HCT116 (cell line): ENCODE results near the gene ALDH2. TPM values are rescaled to one million over a fixed set of nuclear protein-coding genes. Genes with fewer than 3 reads are reported as not detected.

Experiments
- ATAC-seq: fragments of 200-7000 bp; cut with Tn5 transposase; 2 replicates; pipeline ENCODE4 v1.9.1; 2020; ENCODE audit warnings: mild to moderate bottlenecking, moderate library complexity
- BruUV-seq: library from RNA; stranded (reverse); fragments of 400-500 nt; replicated peaks from 2 replicates; lab custom pipeline; 2021; lab: Mats Ljungman, UMichigan
- CTCF ChIA-PET: fragments of 300-600 bp; sonication (Branson Sonifier 250); formaldehyde crosslinking; loops from one replicate; lab custom pipeline; 2021; ENCODE audit warnings: antibody characterized with exemption; lab: Charles Lee
- POLR2A ChIA-PET: fragments of 300-600, 350-600 bp; sonication (Branson Sonifier 250); formaldehyde crosslinking; loops from one replicate; lab custom pipeline; 2021; ENCODE audit warnings: antibody characterized with exemption; lab: Charles Lee
- RAD21 ChIA-PET, 2 experiments: fragments of 300-600 bp; sonication (Branson Sonifier 250); formaldehyde crosslinking; loops; one replicate each; lab custom pipeline; 2023; ENCODE audit warnings: low total read pairs in 2 of 2; ENCODE audit not compliant: uncharacterized antibody in 2 of 2, unreplicated experiment in 2 of 2, low non-redundant PET in 1 of 2; lab: Charles Lee
- DNase-seq: peaks from one replicate; pipeline ENCODE4 v3.0.0-alpha.2; 2010; ENCODE audit warnings: low read depth, low spot score
- H2AFZ ChIP-seq: fragments of 200-600 bp; shearing (Covaris generic), sonication (generic); 2 replicates; pipeline ENCODE4 v1.6.1; 2017; ENCODE audit warnings: low read depth, mixed run types, mixed read lengths, antibody characterized with exemption, low read length; ENCODE audit not compliant: poor library complexity, severe bottlenecking
- H3K27ac ChIP-seq: 2 replicates; pipeline ENCODE4 v1.5.1; 2012; ENCODE audit warnings: low read depth, low read length
- H3K27me3 ChIP-seq: fragments of 200-600 bp; sonication (generic); 2 replicates; pipeline ENCODE4 v1.6.1; 2016; ENCODE audit warnings: mixed run types, low read length, mixed read lengths; ENCODE audit not compliant: insufficient read depth
- H3K36me3 ChIP-seq, 2 experiments: fragments of 200-500 bp in 1 of 2; fragments of 200-600 bp in 1 of 2; sonication (Bioruptor generic) in 1 of 2; sonication (generic) in 1 of 2; 2 replicates each; pipeline versions ENCODE4 v1.5.1 to v1.6.1; 2014 to 2016; ENCODE audit warnings: low read length in 2 of 2, inconsistent platforms in 1 of 2, mixed read lengths in 1 of 2, mixed run types in 1 of 2; ENCODE audit not compliant: insufficient read depth in 2 of 2, control insufficient read depth in 1 of 2
- H3K4me1 ChIP-seq, 2 experiments: fragments of 200-600 bp in 1 of 2; sonication (generic) in 1 of 2; 2 replicates each; pipeline versions ENCODE4 v1.5.1 to v1.6.1; 2012 to 2017; ENCODE audit warnings: low read length in 2 of 2, inconsistent platforms in 1 of 2, mild to moderate bottlenecking in 1 of 2, mixed read lengths in 1 of 2, mixed run types in 1 of 2, moderate library complexity in 1 of 2; ENCODE audit not compliant: insufficient read depth in 2 of 2, control insufficient read depth in 1 of 2
- H3K4me2 ChIP-seq: fragments of 200-600 bp; sonication (generic); 2 replicates; pipeline ENCODE4 v1.6.1; 2017; ENCODE audit warnings: mixed run types, low read length, mixed read lengths
- H3K4me3 ChIP-seq, 2 experiments: fragments of 200-600 bp in 1 of 2; sonication (generic) in 1 of 2; replicated peaks in 1 of 2; 2 replicates each; pipeline ENCODE4 v1.5.1; 2011 to 2016; ENCODE audit warnings: low read length in 2 of 2, control low read depth in 1 of 2, low read depth in 1 of 2, mild to moderate bottlenecking in 1 of 2, mixed read lengths in 1 of 2, mixed run types in 1 of 2
- H3K79me2 ChIP-seq: fragments of 200-600 bp; sonication (generic); 2 replicates; pipeline ENCODE4 v1.6.1; 2017; ENCODE audit warnings: mild to moderate bottlenecking, mixed run types, low read length, moderate library complexity, mixed read lengths; ENCODE audit not compliant: insufficient read depth
- H3K9ac ChIP-seq: fragments of 200-600 bp; sonication (generic); 2 replicates; pipeline ENCODE4 v1.6.1; 2016; ENCODE audit warnings: low read length, mixed read lengths
- H3K9me2 ChIP-seq: fragments of 200-600 bp; sonication (generic), shearing (Covaris generic); 2 replicates; pipeline ENCODE4 v1.6.1; 2017; ENCODE audit warnings: mixed run types, mild to moderate bottlenecking, moderate library complexity; ENCODE audit not compliant: insufficient read depth
- H3K9me3 ChIP-seq, 2 experiments: fragments of 200-500 bp in 1 of 2; fragments of 200-600 bp in 1 of 2; sonication (Bioruptor generic) in 1 of 2; sonication (generic) in 1 of 2; 2 replicates each; pipeline ENCODE4 v1.6.1; 2014 to 2017; ENCODE audit warnings: low read length in 2 of 2, mixed read lengths in 2 of 2, inconsistent platforms in 1 of 2, low read depth in 1 of 2, mild to moderate bottlenecking in 1 of 2, mixed run types in 1 of 2, moderate library complexity in 1 of 2; ENCODE audit not compliant: control insufficient read depth in 1 of 2, insufficient read depth in 1 of 2
- H4K20me1 ChIP-seq: fragments of 200-600 bp; sonication (generic), shearing (Covaris generic); 2 replicates; pipeline ENCODE4 v1.6.1; 2017; ENCODE audit warnings: mixed run types, mild to moderate bottlenecking, moderate library complexity; ENCODE audit not compliant: insufficient read depth
- CBX3 ChIP-seq: IDR thresholded peaks from 2 replicates; pipeline ENCODE4 v1.6.1; 2012; ENCODE audit warnings: low read depth
- CEBPB ChIP-seq: IDR thresholded peaks from 2 replicates; pipeline ENCODE4 v1.6.1; 2012; ENCODE audit warnings: low read depth
- ELF1 ChIP-seq: IDR thresholded peaks from 2 replicates; pipeline ENCODE4 v1.6.1; 2012; ENCODE audit warnings: low read depth, borderline replicate concordance
- EZH2 ChIP-seq: fragments of 200-600 bp; sonication (generic); IDR thresholded peaks from 2 replicates; pipeline ENCODE4 v1.6.1; 2017; ENCODE audit warnings: antibody characterized with exemption, mixed run types
- EZH2phosphoT487 ChIP-seq: fragments of 200-600 bp; IDR thresholded peaks from 2 replicates; pipeline ENCODE4 v1.6.1; 2018; ENCODE audit warnings: antibody characterized with exemption, borderline replicate concordance
- FOSL1 ChIP-seq: IDR thresholded peaks from 2 replicates; pipeline ENCODE4 v1.6.1; 2012; ENCODE audit warnings: low read depth
- JUND ChIP-seq: IDR thresholded peaks from 2 replicates; pipeline ENCODE4 v1.6.1; 2012
- MAX ChIP-seq: IDR thresholded peaks from 2 replicates; pipeline ENCODE4 v1.6.1; 2012
- RAD21 ChIP-seq: IDR thresholded peaks from 2 replicates; pipeline ENCODE4 v1.6.1; 2012; ENCODE audit warnings: low read depth, mild to moderate bottlenecking
- SP1 ChIP-seq: IDR thresholded peaks from 2 replicates; pipeline ENCODE4 v1.6.1; 2012; ENCODE audit warnings: low read depth
- SRF ChIP-seq: IDR thresholded peaks from 2 replicates; pipeline ENCODE4 v1.6.1; 2012; ENCODE audit warnings: low read depth
- TCF7L2 ChIP-seq: IDR thresholded peaks from 2 replicates; pipeline ENCODE4 v1.7.0; 2011; ENCODE audit warnings: borderline replicate concordance, inconsistent platforms; ENCODE audit not compliant: insufficient read depth, insufficient read length; ENCODE audit errors: extremely low read depth
- YY1 ChIP-seq: IDR thresholded peaks from 2 replicates; pipeline ENCODE4 v1.6.1; 2011; ENCODE audit warnings: low read length, low read depth, moderate library complexity, mild to moderate bottlenecking; ENCODE audit not compliant: insufficient replicate concordance; ENCODE audit errors: extremely low read depth
- ZFX ChIP-seq: fragments of 450-650 bp; IDR thresholded peaks from 2 replicates; pipeline ENCODE4 v1.6.1; 2017
- ZNF274 ChIP-seq: fragments of 200-500 bp; sonication (Bioruptor generic); IDR thresholded peaks from 2 replicates; pipeline ENCODE4 v1.6.1; 2014; ENCODE audit warnings: mild to moderate bottlenecking, low read depth, low read length, inconsistent platforms
- intact Hi-C: fragments of 100-400 bp; cut with micrococcal nuclease; formaldehyde crosslinking; loops from 2 replicates; pipeline ENCODE4 v1.10.0; 2022
- total RNA-seq: library from RNA; stranded (reverse); gene quantifications from one replicate; pipeline ENCODE4 v1.2.1, GENCODE V29; 2021; ENCODE audit not compliant: unreplicated experiment
- TF ChIP-seq, protein P1 (sequence below): IDR thresholded peaks from 2 replicates; pipeline ENCODE4 v1.6.1; 2011; ENCODE audit warnings: mild to moderate bottlenecking, low read length, moderate library complexity; ENCODE audit not compliant: insufficient replicate concordance; ENCODE audit errors: extremely low read depth

ALDH2 gene
- total RNA-seq, 1 experiment from 2014 or later = 32.9 TPM

DNA sequence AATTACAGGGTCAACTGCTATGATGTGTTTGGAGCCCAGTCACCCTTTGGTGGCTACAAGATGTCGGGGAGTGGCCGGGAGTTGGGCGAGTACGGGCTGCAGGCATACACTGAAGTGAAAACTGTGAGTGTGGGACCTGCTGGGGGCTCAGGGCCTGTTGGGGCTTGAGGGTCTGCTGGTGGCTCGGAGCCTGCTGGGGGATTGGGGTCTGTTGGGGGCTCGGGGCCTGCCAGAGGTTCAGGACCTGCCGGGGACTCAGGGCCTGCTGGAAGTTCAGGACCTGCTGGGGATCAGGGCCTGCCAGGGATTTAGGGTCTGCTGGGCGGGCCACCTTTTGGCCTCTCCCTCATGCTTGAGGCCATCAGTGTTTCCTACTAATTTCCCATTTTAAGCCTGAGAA, 37.1 kb downstream of the ALDH2 start:
- intact Hi-C loops = no loop called here
- H3K27ac ChIP-seq = no peak overlapping the region
- H2AFZ ChIP-seq = no peak overlapping the region
- CTCF ChIA-PET = no interaction called here
- no peaks in the 10 kb centered on the region for H3K27me3 ChIP-seq
- H3K9me2 ChIP-seq = no peaks in the 10 kb centered on the region
- H3K4me3 ChIP-seq = no peak overlapping the region
- H3K9me3 ChIP-seq = no peaks in the 10 kb centered on the region
- POLR2A ChIA-PET = no interaction called here
- no peaks in the 10 kb centered on the region for H4K20me1 ChIP-seq
- no peak overlapping the region for H3K4me2 ChIP-seq
- H3K79me2 ChIP-seq = no peaks in the 10 kb centered on the region
- no peak for DNase-seq
- RAD21 ChIA-PET = no interaction called here
- TF ChIP-seq CEBPB (no peak), YY1 (no peak), FOSL1 (no peak)
- ATAC-seq = no peak
- peaks cover 0 to 8% of the 10 kb centered on the region in 2 experiments; a peak in 1 of 4 replicates for H3K36me3 ChIP-seq
- no peaks in the 10 kb centered on the region for H3K4me1 ChIP-seq
- no TSS peak for BruUV-seq
- no peak overlapping the region for H3K9ac ChIP-seq

DNA sequence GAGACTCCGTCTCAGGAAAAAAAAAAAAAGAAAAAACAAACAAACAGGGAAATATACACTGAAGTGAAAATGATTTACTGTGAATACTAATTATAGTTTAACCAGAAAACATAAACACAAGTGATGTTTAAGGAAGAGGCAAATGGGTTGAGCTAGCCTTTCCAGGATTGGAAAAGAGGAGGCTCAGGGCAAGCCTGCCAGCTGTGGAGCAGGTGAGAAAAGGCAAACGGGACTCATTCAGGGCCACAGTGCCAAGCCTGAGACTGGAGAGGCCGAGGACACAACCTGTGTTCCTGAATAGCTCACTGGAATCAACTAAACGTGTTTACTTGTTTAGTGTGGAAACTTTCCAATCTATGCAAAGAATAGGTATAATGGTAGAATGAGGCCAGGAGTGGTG, 39.6 kb downstream of the ALDH2 start:
- Histone ChIP-seq H4K20me1 (no peaks in the 10 kb centered on the region), H3K79me2 (no peaks in the 10 kb centered on the region), H3K4me1 (no peaks in the 10 kb centered on the region), H3K9me2 (no peaks in the 10 kb centered on the region), H3K9me3 (no peaks in the 10 kb centered on the region), H3K27ac (no peak overlapping the region), H3K36me3 (no peaks in the 10 kb centered on the region), H3K9ac (no peak overlapping the region), H3K27me3 (no peaks in the 10 kb centered on the region), H2AFZ (no peak overlapping the region), H3K4me2 (no peak overlapping the region), H3K4me3 (no peak overlapping the region)
- TF ChIP-seq, protein P1, sequence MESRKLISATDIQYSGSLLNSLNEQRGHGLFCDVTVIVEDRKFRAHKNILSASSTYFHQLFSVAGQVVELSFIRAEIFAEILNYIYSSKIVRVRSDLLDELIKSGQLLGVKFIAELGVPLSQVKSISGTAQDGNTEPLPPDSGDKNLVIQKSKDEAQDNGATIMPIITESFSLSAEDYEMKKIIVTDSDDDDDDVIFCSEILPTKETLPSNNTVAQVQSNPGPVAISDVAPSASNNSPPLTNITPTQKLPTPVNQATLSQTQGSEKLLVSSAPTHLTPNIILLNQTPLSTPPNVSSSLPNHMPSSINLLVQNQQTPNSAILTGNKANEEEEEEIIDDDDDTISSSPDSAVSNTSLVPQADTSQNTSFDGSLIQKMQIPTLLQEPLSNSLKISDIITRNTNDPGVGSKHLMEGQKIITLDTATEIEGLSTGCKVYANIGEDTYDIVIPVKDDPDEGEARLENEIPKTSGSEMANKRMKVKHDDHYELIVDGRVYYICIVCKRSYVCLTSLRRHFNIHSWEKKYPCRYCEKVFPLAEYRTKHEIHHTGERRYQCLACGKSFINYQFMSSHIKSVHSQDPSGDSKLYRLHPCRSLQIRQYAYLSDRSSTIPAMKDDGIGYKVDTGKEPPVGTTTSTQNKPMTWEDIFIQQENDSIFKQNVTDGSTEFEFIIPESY = no peak
- TF ChIP-seq TCF7L2 = no peak
- TF ChIP-seq EZH2 = no peak
- no peak for TF ChIP-seq CBX3
- no peak for TF ChIP-seq MAX
- TF ChIP-seq SRF = no peak
- no peak for TF ChIP-seq CEBPB
- no peak for TF ChIP-seq ELF1
- TF ChIP-seq ZNF274 = no peak
- no peak for TF ChIP-seq SP1
- TF ChIP-seq EZH2phosphoT487 = no peak
- no peak for TF ChIP-seq JUND
- no peak for TF ChIP-seq ZFX
- no peak for TF ChIP-seq RAD21
- POLR2A ChIA-PET = no interaction called here
- RAD21 ChIA-PET = no interaction called here
- no TSS peak for BruUV-seq
- ATAC-seq (no peak), DNase-seq (no peak)
- intact Hi-C loops = no loop called here
- CTCF ChIA-PET = no interaction called here
